Stimulated activated CD4-positive, alpha-beta T cell treated with anti-CD3 and anti-CD28 coated beads, Interleukin-15, amount 100 ng/mL, for 48 hours (primary cell): ENCODE results near the gene HNRNPA1.
A peak's percentile ranks its signal among the peaks of the same experiment; 100 is the strongest.
"Not testable (repeated sequence)": the region's sequence is repeated elsewhere in the genome, so short reads cannot be mapped to it uniquely, and the experiment has no call there.

Experiments
- DNase-seq, 2 donors: peaks; one replicate each; pipeline ENCODE4 v3.0.0-alpha.2; 2020; ENCODE audit warnings: low read depth in 2 of 2

HNRNPA1 gene

DNA sequence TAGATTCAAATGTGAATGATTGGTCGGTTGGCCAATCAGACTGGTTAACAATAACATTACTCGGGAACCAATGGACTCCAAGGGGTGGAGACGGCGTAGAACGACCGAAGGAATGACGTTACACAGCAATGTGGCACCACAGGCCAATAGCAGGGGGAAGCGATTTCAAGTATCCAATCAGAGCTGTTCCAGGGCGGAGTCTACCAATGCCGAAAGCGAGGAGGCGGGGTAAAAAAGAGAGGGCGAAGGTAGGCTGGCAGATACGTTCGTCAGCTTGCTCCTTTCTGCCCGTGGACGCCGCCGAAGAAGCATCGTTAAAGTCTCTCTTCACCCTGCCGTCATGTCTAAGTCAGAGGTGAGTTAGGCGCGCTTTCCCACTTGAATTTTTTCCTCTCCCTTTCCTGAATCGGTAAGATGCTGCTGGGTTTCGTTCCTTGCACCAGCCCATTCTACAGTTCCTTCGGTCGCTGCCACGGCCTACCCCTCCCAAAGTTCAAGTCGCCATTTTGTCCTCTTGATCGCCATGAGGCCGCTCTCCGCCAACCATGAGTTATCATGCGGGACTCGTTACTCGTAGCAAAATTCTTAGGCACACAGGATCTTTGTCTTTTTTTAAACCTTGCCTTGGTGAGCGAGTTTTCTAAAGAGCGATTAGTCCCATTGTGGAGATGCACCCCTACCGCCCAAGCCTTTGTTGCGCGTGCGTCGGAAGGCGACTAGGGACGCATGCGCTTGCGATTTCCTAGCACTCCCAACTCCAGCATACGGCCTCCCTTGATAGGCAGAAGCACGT, at the start of gene HNRNPA1:
Gene HNRNPA1, plus strand, starts transcription at position 259 of the 793 bp plus-strand sequence. Its CDS starts 82 bp downstream, at position 341.
- peak; percentile 92 to 96 for DNase-seq

- not testable (repeated sequence) for DNase-seq
These were observed 49.3 kb upstream of the HNRNPA1 start for GRCh38 chr12:54231269-54231668.

GRCh38 chr12:54232790-54233189, 47.7 kb upstream of the HNRNPA1 start:
- no peak for DNase-seq

GRCh38 chr12:54238531-54238930, 42.0 kb upstream of the HNRNPA1 start:
- DNase-seq, result no peak

DNA sequence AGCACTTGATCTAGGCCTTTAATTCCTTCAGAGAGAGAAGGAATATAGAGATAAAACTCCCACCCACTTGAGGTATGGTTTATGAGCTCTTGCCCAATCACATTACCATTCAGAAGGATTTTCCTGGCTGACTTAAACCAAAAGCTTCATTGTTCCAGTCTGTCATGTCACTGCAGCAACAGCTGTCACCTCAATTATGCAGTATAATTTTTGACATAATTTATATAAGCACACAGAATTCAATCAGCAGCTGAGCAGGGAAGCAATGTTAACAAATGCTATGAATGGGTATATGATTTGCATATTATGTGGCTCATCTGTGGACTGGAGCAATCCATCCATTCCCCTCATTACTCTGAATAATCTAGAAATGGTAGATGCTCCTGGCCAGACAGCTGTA, 40.9 kb upstream of the HNRNPA1 start:
- no peak for DNase-seq

- no peak for DNase-seq
These were observed 40.4 kb upstream of the HNRNPA1 start for GRCh38 chr12:54240129-54240528.

DNA sequence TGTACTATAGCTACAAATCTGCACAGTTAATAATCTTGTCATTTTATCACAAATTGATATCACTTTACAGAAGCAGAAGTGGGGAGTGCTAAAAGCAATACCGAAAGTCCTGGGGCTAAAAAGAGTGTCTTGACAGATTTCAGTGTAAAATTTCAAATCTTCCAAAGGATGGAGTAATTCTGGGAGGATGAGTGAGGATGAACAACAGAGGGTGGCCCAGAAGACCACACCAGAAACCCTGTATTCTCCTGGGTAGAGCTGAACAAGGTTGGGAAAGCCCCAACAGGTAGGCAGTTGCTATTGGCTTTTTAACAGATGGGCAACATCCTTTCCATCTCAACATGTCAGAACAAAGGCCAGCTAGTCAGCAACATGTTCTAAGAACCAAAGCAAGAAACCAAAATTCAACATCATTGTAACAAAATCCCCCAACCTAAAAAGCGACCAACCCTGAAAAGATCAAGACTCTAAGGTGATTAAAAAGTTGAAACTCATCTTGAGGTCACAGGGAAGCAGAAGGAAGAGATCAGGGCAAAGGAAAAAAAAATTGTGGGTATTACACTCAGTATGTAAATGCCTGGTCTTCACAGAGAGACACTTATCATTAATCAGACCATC, 39.4 kb upstream of the HNRNPA1 start:
- DNase-seq, result no peak

- no peak for DNase-seq
These were observed 34.4 kb upstream of the HNRNPA1 start for GRCh38 chr12:54246011-54246641.

DNA sequence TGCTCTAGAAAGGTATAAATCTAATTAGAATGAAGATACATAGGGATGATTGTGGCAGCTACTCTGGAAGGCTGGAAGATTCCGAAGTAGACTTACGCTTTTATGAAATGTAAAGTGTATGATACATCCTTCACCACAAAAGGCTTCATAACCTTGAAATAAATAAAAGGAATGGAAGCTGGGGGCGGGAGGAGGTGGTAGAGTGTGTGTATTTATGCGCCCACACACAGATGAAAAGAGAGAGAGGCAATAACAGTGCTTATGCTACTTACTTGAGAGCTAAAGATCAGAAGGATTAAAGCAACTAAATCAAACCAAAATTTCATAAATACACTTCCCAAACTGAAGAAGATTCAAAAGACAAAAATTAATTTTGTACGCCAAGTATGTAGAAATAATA, 31.0 kb upstream of the HNRNPA1 start:
- no peak for DNase-seq

DNA sequence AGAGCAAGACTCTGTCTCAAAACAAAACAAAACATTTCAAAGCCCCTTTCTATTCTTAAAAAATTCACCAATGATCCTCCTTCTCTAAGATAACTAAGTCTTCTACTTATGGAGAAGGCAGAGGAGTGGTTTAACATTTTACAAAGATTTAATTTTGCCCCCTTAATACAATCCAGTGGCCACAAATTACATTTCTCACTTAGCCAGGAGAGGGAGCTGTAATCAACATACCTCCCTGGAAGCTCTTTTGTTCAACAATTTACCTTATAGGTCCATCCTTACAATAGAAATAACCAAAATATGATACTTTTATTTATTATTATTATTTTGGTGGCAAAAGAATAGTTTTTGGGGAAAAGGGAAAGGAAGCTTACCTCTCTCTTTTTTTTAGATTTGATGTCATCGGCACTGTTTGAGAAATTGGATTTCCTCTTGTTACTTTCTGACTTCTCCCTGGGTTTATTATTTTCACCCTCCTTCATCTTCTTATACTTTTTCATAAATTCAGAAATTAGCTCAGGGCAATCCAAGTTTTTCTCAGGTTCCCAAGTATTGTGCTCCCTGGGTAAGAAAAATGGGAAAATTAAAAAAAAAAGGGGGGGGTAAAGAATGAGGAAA, 28.8 kb upstream of the HNRNPA1 start:
- no peak for DNase-seq

DNA sequence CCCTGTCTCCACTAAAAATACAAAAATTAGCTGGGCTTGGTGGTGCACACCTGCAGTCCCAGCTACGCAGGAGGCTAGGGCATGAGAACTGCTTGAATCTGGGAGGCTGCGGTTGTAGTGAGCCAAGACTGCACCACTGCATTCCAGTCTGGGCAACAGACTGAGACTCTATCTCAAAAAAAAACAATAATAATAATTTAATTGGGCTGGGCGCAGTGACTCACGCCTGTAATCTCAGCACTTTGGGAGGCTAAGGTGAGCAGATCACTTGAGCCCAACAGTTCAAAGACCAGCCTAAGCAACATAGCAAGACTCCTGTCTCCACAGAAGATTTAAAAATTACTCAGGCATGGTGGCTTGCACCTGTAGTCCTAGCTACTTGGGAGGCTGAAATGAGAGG, 27.3 kb upstream of the HNRNPA1 start:
- DNase-seq, result no peak

DNA sequence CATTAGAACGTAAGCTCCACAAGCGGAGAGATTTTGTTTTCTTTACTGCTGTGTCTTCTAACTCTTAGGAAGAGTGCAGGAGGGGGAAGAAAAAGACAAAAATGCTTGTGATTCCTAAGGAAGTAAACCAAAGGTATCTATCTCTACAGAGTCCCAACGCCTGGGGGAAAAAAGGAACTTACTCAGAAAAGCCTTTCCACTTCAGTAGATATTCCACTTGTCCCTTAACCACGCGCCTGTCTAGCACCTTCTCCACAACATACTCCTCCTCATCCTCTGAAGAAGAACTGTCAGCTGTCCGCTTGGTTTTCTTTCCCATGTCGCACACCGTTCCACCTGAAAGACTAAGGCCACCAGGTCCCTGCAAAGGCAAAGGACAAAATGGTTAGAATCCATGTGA, 23.2 kb upstream of the HNRNPA1 start:
- no peak for DNase-seq

GRCh38 chr12:54258201-54258681, 22.3 kb upstream of the HNRNPA1 start:
- no peak for DNase-seq

DNA sequence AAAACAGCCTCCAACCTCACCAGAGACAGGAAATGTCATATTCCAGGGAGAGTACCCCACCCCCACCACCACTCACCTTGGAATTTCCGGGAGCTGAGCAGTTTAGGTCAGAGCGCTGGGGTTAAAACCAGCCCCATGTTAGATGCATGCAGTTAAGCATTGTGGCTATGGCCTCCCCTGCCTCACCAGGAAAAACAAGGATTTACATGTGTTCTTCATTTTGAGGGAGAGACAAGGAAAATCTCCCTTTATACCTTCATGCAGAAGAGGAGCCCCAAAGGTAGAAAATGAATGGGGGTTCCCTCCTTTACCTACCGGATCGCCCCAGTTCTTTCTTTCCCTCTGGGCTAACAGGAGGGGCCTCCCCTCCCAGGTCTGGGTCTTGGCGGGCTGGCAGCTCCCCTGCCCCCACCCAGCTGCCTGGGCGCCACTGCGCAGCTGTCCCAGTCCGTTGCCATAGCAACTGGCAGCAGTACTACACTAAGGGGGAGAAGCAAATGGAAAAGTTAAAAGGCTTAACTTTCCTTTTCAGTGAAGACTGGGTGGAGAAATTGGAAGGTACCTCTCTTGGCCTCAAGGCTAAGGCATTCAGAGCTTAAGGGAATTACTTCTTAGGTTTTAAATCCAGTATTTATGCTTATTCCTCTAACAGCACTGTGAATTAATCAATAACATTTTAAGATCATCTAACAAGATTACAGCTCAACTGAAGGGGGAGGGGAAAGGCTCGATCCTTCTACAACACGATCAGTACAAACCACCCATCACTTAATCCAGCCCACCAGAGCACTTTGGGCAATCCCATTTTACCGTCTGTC, 21.1 kb upstream of the HNRNPA1 start:
- peak in 1 of 2 donors; percentile 18 for DNase-seq

DNA sequence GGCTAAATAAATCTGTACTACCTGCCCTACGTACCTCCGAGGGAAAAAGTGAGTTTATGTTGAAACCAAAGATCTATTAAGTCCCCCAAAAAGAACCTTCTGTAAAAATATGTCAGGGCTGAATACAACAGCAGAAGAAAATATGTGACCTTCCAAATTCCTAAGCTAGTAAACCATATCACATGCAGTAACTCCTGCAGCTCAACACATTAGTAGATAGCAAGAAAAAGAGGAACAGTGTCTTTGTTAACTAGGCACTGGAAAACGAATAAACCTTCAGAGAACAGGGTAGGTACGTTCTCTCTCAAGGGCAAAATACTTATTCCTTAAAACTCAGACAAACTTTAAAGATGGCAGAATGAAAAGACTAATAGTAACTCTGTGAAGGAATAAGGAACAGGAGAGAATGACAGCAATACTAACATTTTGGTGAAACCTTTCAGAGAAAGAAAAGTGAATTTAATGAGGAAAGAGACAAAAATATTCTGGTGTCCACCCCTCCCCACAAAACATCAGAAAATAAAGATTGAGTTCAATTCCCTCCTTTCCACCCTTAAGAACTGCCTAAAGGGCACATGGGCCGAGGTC, 18.6 kb upstream of the HNRNPA1 start:
- no peak for DNase-seq

DNA sequence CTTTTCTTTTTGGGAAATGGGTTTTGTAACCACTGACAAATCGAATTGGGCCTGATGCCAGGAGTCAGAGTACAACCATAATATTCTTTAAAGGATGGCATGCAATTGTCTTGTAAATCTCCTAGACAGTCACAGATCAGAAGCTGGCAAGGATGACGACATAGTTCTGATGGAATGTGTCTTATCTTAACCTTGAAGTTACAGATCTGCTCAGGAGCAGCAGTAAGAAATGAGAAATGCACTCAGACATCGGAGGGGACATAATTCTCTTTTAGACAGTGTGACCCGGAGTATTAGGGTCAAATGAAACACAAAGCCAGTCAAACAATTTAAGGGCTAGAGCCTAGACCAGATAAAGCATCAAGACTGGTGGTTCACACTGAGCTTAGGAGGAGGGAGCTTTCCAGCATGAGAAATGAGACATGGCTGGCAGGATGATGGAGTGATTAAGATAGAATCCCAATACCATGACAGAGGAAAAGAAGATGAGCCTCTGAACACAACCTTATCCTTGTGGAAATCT, 18.1 kb upstream of the HNRNPA1 start:
- DNase-seq, result no peak

DNA sequence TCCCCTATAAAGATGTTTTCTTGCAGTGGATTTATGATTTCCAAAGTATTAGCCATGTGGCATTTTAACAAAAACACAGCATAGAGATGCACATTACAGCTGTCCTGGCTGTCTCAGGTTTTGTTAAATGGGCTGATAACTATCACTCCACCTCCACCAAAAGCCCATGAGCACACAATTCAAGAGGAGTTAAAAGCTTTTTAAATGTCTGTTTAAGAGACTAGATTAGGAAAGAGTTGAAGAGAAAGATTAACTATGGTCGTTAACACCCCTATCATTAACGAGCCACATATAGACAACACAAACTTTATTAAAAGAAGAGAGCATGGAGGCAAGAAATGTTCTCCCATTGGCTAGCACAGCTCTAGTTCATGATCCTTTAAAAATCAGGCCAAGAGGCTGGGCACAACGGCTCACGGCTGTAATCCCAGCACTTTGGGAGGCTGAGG, 15.1 kb upstream of the HNRNPA1 start:
- DNase-seq, result no peak

GRCh38 chr12:54266852-54267251, 13.7 kb upstream of the HNRNPA1 start:
- no peak for DNase-seq

DNA sequence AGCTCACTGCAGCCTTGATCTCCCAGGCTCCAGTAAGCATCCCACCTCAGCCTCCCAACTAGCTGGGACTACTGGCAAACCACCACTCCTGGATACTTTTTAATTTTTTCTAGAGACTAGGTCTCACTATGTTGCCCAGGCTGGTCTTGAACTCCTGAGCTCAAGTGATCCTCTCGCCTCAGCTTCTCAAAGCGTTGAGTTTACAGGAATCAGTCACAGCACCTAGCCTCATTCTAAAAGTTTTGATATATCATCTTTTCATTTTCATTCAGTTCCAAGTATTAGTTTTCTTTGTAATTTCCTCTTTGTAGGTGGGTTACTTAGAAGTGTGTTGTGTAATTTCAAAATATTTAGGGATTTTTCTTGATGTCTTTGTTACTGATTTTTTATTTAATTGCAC, 10.2 kb upstream of the HNRNPA1 start:
- DNase-seq, result no peak

- no peak for DNase-seq
These were observed 8.3 kb upstream of the HNRNPA1 start for GRCh38 chr12:54272214-54272613.

GRCh38 chr12:54273981-54274380, 6.5 kb upstream of the HNRNPA1 start:
- no peak for DNase-seq
